HG03457 (cell line): Measurements from ENCODE around the gene RALGAPA1.

ENCODE experiments used
- ATAC-seq: cut with Tn5 transposase; IDR thresholded peaks from one replicate; pipeline ENCODE4 v1.9.1; 2021; ENCODE audit warnings: moderate number of reproducible peaks; ENCODE audit not compliant: unreplicated experiment

RALGAPA1 gene

DNA sequence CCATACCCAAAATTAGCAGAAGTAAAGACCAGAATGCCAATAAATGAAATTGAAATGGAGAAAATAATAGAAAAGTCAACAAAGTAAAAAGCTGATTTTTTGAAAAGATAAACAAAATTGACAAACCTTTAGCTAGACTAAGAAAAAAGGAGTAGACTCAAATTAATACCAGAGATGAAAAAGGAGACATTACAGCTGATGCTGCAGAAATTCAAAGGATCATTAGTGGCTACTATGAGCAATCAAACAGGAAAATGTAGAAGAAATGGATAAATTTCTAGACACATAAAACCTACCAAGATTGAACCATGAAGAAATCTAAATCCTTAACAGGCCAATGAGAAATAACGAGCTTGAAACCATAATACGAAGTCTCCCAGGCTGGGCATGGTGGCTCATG is 309.9 kb downstream of the RALGAPA1 start:
- no peak for ATAC-seq

DNA sequence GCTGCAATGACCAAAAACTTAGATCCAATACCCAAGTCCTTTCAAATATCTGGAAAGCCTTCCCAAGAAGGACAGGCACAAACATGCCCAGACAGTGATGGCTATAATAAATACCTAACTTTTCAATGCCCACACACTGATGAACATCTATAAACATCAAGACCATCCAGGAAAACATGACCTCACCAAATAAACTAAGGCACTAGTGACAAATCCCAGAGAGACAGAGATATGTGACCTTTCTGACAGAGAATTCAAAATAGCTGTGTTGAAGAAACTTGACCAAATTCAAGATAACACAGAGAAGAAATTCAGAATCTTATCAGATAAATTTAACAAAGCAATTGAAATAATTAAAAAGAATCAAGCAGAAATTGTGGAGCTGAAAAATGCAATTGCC is 313.8 kb downstream of the RALGAPA1 start:
- ATAC-seq, result no peak

DNA sequence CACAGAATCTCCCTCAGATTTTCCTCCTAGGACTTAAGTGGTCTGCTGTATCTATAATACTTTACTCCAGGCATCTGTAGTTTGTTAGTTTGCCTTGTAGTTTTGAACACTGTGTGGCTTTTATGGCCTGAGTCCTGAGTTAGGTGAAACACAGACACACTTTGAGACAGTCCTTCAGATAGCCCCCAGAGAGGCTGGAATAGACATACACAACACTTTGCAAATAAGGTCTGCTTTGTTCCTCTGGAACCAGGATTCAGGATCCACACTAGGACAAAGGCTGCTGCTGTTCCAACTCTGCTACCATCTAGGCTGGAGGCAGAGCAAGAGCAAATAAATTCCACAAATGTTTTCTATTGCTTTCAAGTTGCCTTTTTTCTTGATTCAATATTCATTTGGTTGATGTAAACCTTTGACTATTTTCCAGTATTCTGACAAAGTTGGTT is 316.5 kb downstream of the RALGAPA1 start:
- no peak for ATAC-seq
